Measurements from ENCODE around the gene OR10P1. TPM values are rescaled to one million over a fixed set of nuclear protein-coding genes. Genes with fewer than 3 reads are reported as not detected.

Gene OR10P1
- total RNA-seq, 1 experiment from 2014 or later = not detected

DNA sequence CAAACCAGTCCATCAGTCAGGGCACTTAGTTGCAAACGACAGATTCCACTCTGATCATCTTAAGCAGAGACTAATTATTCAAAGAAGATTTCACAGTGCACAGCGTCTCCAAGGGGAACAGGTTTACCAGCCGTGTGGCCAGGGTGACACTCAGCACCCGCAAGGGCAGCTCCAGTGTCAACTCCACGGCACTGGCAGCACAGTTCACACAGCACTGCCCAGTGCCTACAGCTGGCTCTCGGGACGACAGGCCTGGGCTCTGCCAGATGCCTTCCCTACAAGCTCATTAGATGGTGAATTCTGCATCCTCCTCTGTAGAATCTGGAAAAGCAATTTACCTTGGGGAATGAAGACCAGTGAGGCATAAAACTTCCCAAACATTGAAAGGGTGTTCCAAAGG, 4.9 kb downstream of the OR10P1 start:
- H4K20me1 ChIP-seq (ENCODE audit: low read length) = no peaks in the 10 kb centered on the region
- H3K36me3 ChIP-seq (ENCODE audit: low read depth, low read length) = no peaks in the 10 kb centered on the region
- H3K4me1 ChIP-seq (ENCODE audit: insufficient read depth, low read length) = peaks cover 4% of the 10 kb centered on the region; the same call in 1 of the 2 replicates
- TF ChIP-seq CTCF (conservative IDR thresholded peaks at IDR 0.05; ENCODE audit: low read depth, low read length) = no peak
- no peak overlapping the region for H3K9ac ChIP-seq (ENCODE audit: low read length)
- H3K27ac ChIP-seq (ENCODE audit: low read length) = no peak overlapping the region
- no peaks in the 10 kb centered on the region for H3F3A ChIP-seq (ENCODE audit: low read length, unreplicated experiment)
- H2AFZ ChIP-seq (ENCODE audit: low read length) = no peak overlapping the region
- BruUV-seq (replicated peaks) = no TSS peak
- H3K9me3 ChIP-seq (ENCODE audit: low read length) = no peaks in the 10 kb centered on the region
- CTCF ChIA-PET = no interaction called here
- H3K79me2 ChIP-seq (ENCODE audit: low read length) = no peaks in the 10 kb centered on the region
- H3K9me2 ChIP-seq (replicated peaks; ENCODE audit: low read length) = no peaks in the 10 kb centered on the region
- H3K4me2 ChIP-seq (ENCODE audit: low read length) = no peak overlapping the region
- H3K4me3 ChIP-seq (ENCODE audit: low read length) = no peak overlapping the region
- H3K27me3 ChIP-seq (ENCODE audit: low read length) = peaks cover 49% of the 10 kb centered on the region
- intact Hi-C loops (cut with micrococcal nuclease) = no loop called here
- ATAC-seq (no peak), DNase-seq (no peak)
- POLR2A ChIA-PET (ENCODE audit: unreplicated experiment) = no interaction called here

GRCh38 chr12:55642267-55642666, 5.6 kb downstream of the OR10P1 start:
- no peaks in the 10 kb centered on the region for H3K9me3 ChIP-seq (ENCODE audit: low read length)
- H3K36me3 ChIP-seq (ENCODE audit: low read depth, low read length) = no peaks in the 10 kb centered on the region
- ATAC-seq (no peak), DNase-seq (no peak)
- H3F3A ChIP-seq (ENCODE audit: low read length, unreplicated experiment) = no peaks in the 10 kb centered on the region
- no peak overlapping the region for H3K4me3 ChIP-seq (ENCODE audit: low read length)
- ChIA-PET CTCF (no interaction called here), POLR2A (ENCODE audit: unreplicated experiment) (no interaction called here)
- no peaks in the 10 kb centered on the region for H3K79me2 ChIP-seq (ENCODE audit: low read length)
- H3K4me2 ChIP-seq (ENCODE audit: low read length) = no peak overlapping the region
- peaks cover 43% of the 10 kb centered on the region for H3K27me3 ChIP-seq (ENCODE audit: low read length)
- intact Hi-C loops (cut with micrococcal nuclease) = no loop called here
- H2AFZ ChIP-seq (ENCODE audit: low read length) = no peak overlapping the region
- no peaks in the 10 kb centered on the region for H3K9me2 ChIP-seq (replicated peaks; ENCODE audit: low read length)
- H3K27ac ChIP-seq (ENCODE audit: low read length) = no peak overlapping the region
- peaks cover 4% of the 10 kb centered on the region; the same call in 1 of the 2 replicates for H3K4me1 ChIP-seq (ENCODE audit: insufficient read depth, low read length)
- H3K9ac ChIP-seq (ENCODE audit: low read length) = no peak overlapping the region
- no peaks in the 10 kb centered on the region for H4K20me1 ChIP-seq (ENCODE audit: low read length)
- TF ChIP-seq EZH2phosphoT487 (IDR thresholded peaks at IDR 0.05; ENCODE audit: borderline replicate concordance, low read length) (no peak), CTCF (conservative IDR thresholded peaks at IDR 0.05; ENCODE audit: low read depth, low read length) (no peak), EZH2 (IDR thresholded peaks at IDR 0.05; ENCODE audit: low read length, unreplicated experiment) (no peak)
- BruUV-seq (replicated peaks) = no TSS peak

GRCh38 chr12:55642669-55643068, 6.0 kb downstream of the OR10P1 start:
- POLR2A ChIA-PET (ENCODE audit: unreplicated experiment) = no interaction called here
- no peak overlapping the region for H3K9ac ChIP-seq (ENCODE audit: low read length)
- peaks cover 39% of the 10 kb centered on the region for H3K27me3 ChIP-seq (ENCODE audit: low read length)
- no peaks in the 10 kb centered on the region for H4K20me1 ChIP-seq (ENCODE audit: low read length)
- CTCF ChIA-PET = no interaction called here
- DNase-seq = no peak
- intact Hi-C loops (cut with micrococcal nuclease) = no loop called here
- ATAC-seq = no peak
- H3K4me2 ChIP-seq (ENCODE audit: low read length) = no peak overlapping the region
- H3K9me2 ChIP-seq (replicated peaks; ENCODE audit: low read length) = no peaks in the 10 kb centered on the region
- peaks cover 4% of the 10 kb centered on the region; the same call in 1 of the 2 replicates for H3K4me1 ChIP-seq (ENCODE audit: insufficient read depth, low read length)
- no peaks in the 10 kb centered on the region for H3K9me3 ChIP-seq (ENCODE audit: low read length)
- H3F3A ChIP-seq (ENCODE audit: low read length, unreplicated experiment) = no peaks in the 10 kb centered on the region
- no peak for TF ChIP-seq CTCF (conservative IDR thresholded peaks at IDR 0.05; ENCODE audit: low read depth, low read length)
- no peak for TF ChIP-seq EZH2phosphoT487 (IDR thresholded peaks at IDR 0.05; ENCODE audit: borderline replicate concordance, low read length)
- TF ChIP-seq EZH2 (IDR thresholded peaks at IDR 0.05; ENCODE audit: low read length, unreplicated experiment) = no peak
- H3K4me3 ChIP-seq (ENCODE audit: low read length) = no peak overlapping the region
- no peaks in the 10 kb centered on the region for H3K79me2 ChIP-seq (ENCODE audit: low read length)
- H3K36me3 ChIP-seq (ENCODE audit: low read depth, low read length) = no peaks in the 10 kb centered on the region
- BruUV-seq (replicated peaks) = no TSS peak
- no peak overlapping the region for H3K27ac ChIP-seq (ENCODE audit: low read length)
- no peak overlapping the region for H2AFZ ChIP-seq (ENCODE audit: low read length)
